RKO (cell line): Measurements from ENCODE around the gene TBC1D8.
A peak's percentile ranks its signal among the peaks of the same experiment; 100 is the strongest.

ENCODE experiments used
- DNase-seq: peaks from one replicate; pipeline ENCODE4 v3.0.0-alpha.2; 2016; ENCODE audit warnings: low spot score

TBC1D8 gene

GRCh38 chr2:101111917-101112771, 39.0 kb downstream of the TBC1D8 start:
- no peak for DNase-seq

GRCh38 chr2:101111262-101111838, 39.8 kb downstream of the TBC1D8 start:
- DNase-seq, result no peak

- no peak for DNase-seq
Measured at GRCh38 chr2:101109451-101110118, 41.6 kb downstream of the TBC1D8 start.

GRCh38 chr2:101108357-101108756, 42.8 kb downstream of the TBC1D8 start:
- no peak for DNase-seq

- DNase-seq, result no peak
Measured at GRCh38 chr2:101107241-101107640, 43.9 kb downstream of the TBC1D8 start.

GRCh38 chr2:101106453-101107181, 44.6 kb downstream of the TBC1D8 start:
- no peak for DNase-seq

- no peak for DNase-seq
Measured at GRCh38 chr2:101105654-101106053, 45.5 kb downstream of the TBC1D8 start.

GRCh38 chr2:101097638-101098037, 53.5 kb downstream of the TBC1D8 start:
- DNase-seq, result no peak

GRCh38 chr2:101096619-101097142, 54.5 kb downstream of the TBC1D8 start:
- no peak for DNase-seq

- DNase-seq, result no peak
Measured at GRCh38 chr2:101094351-101094750, 56.8 kb downstream of the TBC1D8 start.

GRCh38 chr2:101089942-101090799, 61.0 kb downstream of the TBC1D8 start:
- no peak for DNase-seq

- no peak for DNase-seq
Measured at GRCh38 chr2:101089419-101089818, 61.8 kb downstream of the TBC1D8 start.

- DNase-seq, result no peak
Measured at GRCh38 chr2:101087638-101088037, 63.5 kb downstream of the TBC1D8 start.

- no peak for DNase-seq
Measured at GRCh38 chr2:101083613-101084012, 67.6 kb downstream of the TBC1D8 start.

GRCh38 chr2:101082998-101083397, 68.2 kb downstream of the TBC1D8 start:
- no peak for DNase-seq

GRCh38 chr2:101081375-101081907, 69.7 kb downstream of the TBC1D8 start:
- no peak for DNase-seq

- no peak for DNase-seq
Measured at GRCh38 chr2:101080211-101081068, 70.7 kb downstream of the TBC1D8 start.

GRCh38 chr2:101076581-101076980, 74.6 kb downstream of the TBC1D8 start:
- DNase-seq, result no peak

GRCh38 chr2:101064868-101065549, 86.2 kb downstream of the TBC1D8 start:
- peak; percentile 19 for DNase-seq
